NCI-H526 (cell line): ENCODE results near the gene WDR93.
A peak's percentile ranks its signal among the peaks of the same experiment; 100 is the strongest.

ENCODE experiments used
- DNase-seq, 2 experiments: peaks; one replicate each; lab custom pipeline; 2025; lab: John Stamatoyannopoulos, UW

WDR93 gene

DNA sequence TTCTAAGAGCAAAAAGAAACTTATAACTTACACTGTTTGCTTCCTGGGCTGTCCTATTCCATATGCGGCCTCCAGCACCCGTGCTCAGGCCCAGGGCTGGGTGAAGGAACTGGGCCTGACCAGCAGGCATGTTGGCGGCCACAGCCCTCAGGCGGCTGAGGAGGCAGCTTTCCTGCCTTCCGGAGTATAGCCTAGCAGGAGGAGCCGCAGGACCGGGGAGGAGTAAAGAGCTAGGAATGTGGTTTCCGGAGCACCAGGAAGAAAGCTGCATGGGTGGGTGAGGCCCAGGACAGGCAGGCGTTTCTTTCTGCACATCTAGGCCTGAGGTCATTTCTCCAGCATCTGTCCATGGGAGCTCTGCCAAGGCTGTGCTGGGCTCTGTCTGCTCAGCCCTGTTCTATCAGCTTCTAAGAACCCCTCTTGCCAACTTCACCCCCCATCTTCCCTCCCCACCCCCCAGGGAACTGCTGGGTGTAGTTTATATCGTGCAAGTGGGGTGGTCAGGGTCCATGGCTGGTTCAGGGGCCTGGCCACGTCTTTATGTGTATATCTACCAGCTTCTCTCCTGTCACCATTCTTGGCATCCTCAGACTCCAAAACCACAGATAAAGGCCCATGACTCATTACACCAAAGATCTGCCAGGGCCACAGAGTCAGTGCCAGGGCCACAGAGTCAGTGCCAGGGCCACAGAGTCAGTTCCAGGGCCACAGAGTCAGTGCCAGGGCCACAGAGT lies 27.6 kb upstream of the WDR93 start:
- no peak for DNase-seq

DNA sequence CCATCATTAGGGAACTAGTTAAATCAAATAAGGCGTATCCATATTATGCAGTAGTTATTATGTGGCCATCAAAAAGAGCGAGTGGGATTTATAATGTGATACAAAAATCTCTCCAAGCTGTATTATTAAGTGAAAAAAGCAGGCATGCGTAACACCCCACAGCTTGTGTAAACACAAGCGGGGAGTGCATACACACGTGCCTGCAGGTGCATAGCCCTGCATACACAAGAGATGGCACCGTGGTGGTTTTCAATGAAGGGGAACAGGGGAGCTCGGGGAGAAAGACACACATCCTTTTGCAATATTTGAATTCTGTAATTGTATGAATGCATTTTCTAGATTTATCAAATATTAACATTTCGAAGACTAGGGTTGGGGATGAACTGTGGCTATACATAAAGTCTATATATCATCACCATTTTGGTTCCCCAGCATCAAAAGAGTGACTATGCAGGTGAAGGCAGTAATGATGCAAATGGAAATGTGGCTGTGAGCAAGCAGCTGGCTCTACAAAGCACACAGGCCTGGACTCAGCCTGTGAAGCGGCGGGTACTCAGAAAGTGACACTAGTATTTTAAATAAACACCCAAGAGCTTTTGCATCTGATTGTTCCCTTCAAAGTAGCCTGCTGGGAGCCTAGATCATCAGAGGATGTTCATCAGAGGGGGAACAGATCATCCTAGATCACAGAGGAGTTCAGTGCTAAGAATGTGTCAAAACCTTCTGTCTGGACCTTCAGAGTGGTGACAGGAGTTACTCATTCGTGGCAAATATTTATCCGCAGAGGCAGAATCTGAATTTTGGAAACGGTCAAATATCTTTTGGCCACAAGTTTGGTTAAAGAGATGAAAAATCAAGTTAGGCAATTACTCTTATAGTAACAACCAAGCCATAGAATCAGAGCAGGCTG lies 25.9 kb upstream of the WDR93 start:
- DNase-seq = peak; percentile 77 to 84

DNA sequence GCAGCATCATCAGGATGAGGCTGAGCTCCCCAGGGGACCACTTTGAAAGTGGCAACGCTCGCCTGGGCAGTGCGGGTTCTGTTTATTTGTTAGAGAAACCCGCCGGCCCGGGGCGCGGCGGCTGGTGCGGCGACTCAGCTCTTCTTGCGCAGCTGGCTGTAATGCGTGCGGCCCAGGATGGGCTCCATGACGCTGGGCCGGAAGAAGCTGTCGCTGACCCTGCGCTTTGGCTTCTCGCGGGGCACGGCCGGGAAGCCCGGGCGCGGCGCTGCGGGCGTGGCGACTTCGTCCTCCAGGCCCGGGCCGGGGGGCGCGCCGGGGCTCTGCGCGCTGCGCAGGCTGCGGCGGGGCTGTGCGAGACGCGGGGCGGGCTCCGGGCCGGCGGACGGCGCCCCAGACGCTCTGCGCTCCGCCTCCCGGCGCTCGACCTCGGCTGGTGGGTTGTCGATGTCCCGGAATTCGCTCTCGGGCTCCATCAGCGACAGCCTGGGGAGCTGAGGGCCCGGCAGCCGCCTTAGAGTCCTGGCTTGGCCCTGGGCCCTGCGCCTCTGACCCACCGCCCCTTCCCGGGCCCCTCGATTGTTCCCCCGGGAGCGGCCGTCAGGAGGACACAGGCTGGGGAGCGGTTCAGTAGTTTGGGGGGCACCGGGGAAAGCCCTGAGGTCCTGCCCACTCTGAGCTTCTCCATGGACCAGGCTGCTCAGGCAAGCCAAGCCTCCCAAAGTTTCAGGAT lies 25.0 kb upstream of the WDR93 start:
- peak in 1 of 2 experiments; percentile 67 for DNase-seq

DNA sequence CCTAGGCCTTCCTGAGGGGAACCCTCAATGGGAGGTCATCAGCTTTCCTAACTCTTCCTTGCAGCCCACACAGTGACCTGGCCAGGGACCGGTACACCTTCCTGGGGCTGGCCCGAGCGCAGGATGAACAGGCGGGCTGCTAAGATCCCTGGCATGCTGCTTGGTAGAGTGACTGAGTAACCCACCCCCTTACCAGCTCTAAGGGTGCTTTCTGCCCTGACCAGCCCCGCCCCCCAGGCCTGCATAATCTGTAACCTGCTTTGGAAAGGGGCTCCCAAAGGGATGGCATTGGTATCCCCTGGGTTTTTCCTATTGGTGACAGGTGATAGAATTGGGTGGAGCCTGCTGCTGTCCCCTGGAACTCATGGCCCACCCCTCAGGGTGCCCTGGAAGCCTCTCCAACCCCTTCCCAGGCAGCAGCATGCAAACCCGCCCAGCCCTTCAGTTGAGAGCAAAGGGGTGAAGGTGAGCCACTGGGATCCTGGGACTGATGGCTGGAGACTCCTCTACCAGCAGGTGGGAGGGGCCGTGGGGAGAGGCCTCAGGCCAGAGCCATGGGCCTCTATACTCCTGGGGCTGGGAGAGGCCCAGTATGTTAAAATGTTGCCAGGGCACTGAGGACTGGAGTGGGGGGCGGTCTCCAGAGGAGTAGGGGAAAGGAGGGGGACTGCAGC lies 24.3 kb upstream of the WDR93 start:
- peak in 1 of 2 experiments; percentile 18 for DNase-seq

DNA sequence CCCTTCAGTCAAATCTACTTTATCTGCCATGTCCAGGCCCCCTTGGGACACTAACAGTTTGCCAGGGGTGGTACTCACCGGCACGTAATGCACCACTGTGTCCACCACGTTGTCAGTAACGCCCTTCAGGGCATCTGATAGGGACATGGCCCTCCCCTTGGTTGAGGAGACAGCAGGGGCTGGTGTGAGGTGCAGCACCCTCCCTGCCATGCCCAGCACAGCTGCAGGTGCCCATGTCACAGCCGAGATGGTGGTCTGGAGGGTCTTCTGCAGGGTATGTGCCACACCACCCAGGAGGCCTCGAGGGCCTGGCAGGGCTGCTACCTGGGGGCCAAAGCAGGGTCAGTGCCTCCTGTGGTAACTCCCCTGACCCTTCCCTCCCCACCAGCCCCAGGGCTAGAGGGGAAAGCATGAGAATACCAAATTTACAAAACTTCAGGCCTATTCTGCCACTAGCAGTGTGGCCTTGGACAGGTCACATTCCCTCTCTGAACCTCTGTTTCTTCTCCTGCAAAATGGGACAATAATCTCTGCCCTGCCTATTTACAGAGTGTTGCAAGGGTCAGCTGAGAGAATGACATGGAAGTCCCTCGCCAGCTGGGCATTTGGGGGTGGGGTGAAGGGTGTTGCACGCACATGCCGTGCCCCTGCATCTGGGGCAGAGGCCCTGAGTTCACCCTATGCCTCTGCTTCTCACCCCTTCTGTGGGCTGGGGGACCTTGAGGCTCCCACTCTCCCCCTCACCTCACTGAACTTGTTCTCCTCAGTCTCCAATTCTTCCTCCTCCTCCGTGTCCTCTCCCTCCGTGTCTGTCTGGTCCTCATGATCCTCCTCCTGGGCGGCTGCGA lies 23.5 kb upstream of the WDR93 start:
- no peak for DNase-seq

DNA sequence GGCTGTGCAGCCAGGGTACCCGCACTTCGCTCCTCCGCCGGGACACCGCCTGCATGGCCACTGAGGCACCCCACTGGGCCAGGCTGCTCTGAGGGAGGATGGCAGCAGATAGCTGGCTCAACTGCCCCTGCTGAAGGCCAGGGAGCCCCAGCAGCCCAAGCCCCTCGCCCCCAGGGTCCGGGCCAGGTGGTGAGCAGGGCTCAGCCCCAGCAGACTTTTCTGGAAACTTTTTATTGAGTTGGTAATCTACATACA lies 23.0 kb upstream of the WDR93 start:
- DNase-seq = no peak

DNA sequence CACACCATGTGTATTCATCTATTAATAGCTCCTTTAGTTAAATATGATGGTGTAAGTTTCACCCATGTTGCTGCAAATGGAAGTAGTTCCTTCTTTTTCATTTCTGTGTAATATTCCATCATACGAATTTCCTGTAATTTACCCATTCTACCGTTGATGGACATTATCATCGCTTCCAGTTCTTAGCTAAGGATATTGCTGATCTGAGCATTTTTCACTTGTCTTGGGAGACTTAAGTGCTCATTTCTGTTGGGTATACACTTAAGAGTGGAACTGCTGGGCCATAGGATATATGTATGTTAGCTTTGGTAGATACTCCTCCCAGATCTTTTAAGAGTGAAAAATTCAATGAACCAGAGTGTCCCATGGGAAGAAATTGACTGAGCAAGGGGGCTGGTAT lies 22.4 kb upstream of the WDR93 start:
- no peak for DNase-seq

DNA sequence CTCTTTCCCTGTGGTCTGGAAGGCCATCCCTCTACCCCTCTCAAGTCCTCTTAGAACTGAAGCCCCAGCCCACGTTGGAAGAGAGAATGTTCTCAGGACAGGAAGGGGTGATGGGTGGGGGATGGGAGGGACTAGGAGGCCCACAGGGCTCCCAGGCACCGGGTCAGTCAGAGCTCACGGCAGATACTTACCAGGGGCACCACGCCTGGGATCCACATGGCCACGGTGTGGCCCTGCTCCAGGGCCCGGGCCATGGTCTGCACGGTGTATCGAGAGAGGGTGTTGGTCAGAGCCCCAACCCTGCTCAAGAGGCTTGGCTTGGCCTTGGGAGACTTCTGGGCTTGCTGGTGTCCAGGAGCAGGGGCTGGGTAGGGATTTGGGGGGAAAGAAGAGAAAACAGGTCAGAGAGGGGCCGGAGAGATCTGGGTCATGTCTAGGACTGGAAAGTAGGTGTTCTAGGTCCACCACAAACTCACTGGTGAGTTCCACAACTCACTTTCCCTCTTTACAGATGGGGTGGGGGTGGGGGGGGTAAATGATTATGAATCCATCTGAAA lies 21.2 kb upstream of the WDR93 start:
- no peak for DNase-seq

DNA sequence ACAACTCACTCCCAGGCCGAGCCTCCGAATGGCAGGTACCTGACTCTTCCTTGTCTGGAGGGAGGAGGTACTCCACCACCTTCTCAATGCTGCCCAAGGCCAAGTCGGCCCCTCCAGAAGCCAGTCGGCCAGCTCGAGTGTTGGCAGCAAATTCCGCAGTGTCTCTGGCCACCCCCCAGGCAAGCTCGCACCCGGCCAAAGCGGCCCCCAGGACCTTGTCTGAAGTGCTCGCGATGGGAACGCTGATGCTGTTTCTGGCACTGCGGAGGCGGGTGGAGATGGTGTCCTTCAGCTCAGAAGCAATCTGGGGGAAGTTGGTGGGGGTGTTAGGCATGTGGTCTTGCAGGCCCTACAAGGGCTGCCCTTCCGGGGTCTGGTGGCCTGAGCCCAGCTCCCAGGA lies 20.7 kb upstream of the WDR93 start:
- DNase-seq = no peak

DNA sequence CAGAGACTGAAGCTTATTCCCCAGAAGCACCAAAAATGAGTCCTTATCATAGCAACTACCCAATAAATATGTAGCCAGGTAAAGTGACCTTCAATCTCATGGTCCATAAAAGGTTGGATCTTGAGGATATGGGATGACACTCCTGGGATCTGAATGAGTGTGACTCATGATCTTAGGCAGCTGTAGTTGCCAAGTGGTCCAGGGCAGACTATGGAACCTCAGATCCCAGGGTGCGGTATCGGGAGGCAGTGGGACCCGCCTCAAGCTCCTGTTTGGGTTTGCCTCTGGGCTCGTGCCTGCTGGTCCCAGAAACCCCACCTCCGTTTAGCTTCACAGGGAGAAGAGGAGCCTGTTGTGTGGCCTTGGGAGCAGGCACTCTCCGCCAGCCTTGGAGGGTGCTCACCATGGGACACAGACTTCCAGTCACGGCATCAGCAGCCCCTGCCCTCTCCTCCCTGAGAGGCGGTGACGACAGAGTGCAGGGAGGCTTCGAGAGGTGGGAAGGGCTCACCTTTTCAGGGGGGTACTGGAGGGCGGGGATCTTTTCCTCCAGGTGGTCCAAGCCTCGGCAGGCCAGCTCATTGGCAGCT lies 19.5 kb upstream of the WDR93 start:
- no peak for DNase-seq

DNA sequence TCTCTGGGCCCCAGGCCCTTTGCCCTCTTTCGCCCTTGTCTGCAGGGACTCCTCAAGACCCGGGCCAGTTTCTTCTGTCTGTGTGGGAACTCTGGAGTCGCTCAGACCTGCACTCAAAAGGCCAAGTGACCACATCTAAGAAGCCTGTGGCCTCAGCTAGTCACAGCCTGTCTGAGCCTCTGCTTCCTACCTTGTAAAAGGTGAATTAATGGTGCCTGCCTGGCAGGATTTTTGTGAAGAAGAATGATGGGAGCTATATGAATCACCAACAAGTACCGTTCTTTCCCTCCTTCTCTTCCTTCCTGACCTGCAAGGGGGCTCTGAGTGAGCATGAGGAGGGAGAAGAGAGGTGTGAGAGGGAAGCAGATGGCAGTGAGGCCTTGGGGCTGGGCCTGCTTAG lies 18.9 kb upstream of the WDR93 start:
- no peak for DNase-seq

DNA sequence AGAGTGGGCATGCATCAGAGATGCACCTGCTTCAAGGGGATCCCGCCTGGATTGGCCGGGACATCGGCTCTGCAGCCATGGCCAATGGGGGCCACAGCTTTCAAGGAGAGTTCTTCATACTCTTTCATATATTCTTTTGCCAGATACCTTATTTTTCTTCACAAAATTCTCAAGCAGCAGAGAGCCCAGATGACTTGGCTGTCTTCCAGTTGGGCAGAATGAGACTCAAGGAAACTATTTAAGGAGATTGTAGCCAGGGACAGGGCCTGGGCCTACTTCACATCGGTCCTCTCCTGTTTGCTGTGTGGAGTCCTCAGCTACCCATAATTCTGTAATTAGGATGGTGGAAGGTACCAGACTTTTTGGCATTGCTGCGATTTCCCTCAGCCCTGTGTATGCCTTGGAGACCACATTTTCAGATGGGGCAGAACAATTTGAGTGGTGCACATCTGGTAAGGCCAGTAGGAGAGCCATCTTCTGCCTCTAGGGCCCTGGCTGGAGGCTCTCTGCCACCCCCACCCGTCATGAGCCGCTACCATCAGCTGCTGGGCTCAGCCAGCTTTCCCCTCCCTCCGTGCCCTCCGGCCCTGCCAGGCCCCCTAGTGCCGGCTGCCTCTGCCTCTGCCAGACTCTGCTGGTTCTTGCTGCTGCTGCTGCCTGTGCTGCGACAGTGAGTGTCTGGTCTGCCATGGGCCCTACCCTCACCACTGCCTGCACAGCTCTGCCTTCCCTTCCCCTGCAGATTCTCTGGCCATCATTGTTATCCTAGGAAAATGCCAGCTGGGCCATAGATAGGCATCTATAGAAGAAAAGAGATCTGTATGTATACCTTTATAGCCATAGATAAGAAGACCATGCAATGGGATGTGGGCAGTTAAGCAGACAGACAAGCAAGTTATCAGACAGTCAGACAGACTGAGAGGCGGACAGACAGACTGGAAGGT lies 18.1 kb upstream of the WDR93 start:
- DNase-seq = no peak

DNA sequence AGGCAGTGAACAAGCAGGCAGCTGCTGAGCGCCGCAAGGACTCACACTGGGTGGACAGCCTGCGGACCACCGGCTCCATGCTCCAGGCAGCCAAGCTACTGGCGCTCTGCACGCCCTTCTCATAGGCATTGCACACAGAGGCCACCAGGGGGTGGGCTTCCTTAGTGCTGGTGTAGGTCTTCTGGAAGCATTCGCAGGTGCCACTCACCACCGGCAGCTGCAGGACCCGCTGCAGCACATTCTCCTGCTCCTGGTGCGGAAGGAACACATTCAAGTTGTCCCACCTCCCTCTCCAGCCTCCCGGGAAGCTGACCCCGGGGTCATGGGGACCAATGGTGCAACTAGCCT lies 17.5 kb upstream of the WDR93 start:
- peak; percentile 4 to 66 for DNase-seq

DNA sequence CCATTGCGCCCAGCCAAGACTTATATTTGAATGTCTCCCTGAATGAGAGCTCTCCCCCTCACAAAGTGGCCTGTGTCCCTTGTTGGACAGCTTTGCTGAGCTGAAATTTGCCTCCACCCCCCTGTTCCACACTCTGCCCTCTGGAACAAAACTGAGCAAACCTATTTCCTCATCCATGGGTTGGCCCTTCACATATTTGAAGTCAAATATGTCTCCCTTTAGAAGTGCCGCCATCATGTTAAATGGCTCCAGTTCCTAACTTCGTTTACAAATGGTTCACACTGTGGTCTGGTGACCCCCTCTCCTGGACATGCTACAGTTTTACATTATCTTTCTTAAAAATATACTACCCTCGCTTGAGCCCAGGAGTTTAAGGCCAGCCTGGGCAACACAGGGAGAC lies 16.1 kb upstream of the WDR93 start:
- DNase-seq = no peak

DNA sequence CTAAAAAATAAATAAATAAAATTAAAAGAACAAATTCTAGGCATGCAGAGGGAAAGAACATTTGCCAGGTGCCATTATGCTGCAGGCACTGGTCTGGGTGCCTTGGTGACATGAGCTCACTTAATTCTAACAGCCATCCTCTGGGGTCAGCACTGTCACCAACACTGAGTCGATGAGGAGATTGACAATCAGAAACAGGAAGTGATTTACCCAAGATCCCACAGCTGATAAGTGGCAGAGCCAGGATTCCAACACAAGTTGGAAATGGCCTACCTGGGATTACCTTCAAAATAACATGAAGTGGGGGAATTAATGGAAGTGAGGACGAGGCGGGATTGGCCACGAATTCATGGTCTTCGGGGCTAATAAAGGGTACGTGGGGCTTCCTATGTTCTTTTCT lies 15.0 kb upstream of the WDR93 start:
- no peak for DNase-seq

DNA sequence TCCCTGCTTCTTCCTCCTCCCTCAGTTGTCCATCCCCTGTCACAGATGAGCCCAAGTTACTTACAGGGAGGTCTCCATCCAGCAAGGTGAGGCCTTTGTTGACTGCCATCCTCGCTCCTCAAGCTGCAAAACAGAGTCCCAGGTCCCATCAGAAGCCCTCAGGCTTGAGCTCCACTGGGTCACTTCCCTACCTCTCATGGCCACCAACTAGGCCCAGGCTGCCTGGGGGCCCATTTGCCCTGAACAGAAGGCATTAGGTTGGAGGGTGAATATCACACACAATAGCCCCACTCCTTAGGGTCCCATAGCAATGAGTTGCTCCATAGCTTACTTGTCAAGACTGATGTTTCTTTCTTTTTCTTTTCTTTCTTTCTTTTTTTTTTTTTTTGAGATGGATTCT lies 13.2 kb upstream of the WDR93 start:
- no peak for DNase-seq

DNA sequence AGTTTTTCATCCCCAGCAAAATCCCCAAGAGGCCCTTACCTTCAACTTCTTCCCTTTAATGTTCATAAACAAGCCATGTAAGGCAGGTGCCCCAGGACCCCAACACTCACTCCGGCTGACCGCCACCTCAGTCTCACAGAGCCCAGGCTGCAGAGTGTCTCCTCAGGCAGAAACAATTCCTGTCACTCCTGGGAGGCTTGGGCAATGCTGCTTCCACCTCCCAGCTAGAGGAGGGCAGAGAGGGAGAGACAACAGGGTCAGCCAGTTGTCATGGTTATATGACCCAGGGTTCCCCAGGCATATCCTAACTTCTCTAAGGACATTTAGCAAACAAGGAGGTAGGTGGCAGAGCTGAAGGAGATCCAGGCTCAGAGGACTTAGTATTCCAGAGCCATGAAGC lies 11.4 kb upstream of the WDR93 start, which contains the start of gene PLIN1:
PLIN1 (minus strand) TSS at position 156 of the 400 bp plus-strand sequence. CDS start 1,878 bp downstream, outside the sequence.
- DNase-seq = no peak

DNA sequence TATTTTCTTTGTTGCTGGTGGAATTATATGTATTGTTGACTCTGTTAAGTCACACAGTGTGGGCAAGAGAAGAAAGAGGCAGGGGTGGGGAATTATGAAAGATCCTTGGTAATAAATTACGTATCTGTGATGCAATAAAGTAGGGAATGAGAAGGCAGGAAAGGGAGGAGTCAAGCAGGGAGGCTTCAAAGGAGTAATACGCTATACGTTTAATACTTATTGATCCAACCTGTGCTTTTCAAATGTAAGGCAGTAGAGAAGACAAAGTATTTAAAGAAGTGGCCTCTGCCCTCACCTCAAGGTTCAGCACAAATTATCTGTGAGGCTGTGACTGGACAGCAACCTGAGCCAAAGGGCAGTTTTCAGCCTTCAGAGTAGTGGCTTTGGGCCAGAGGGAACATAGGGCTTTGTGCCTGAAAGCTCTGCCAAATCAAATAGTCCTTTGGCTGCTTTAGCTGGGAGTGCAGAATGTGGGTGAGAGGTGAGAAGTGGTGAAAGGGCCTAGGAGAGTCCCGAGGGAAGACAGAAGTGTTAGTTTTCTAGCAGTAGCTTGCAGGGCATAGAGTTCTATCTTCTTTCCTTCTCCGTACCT lies 10.2 kb upstream of the WDR93 start:
- no peak for DNase-seq

DNA sequence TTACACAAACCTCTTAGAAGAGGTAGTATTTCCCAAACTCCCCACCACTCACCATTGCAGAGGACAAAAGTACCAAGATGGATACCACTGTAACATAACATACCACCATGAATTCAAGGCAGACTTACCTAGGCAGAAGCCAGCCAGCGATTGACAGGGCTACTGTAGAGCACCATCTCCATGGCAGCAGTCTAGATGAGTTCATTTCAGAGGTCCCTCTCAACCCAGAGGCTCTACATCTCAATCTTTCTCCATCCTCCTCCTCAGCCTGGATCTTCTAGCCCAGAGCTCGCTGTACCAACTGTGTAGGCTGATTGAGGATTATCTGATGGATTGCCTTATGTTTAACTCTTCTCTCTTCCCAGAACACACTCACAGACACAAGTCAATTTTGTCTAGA lies 9.5 kb upstream of the WDR93 start:
- no peak for DNase-seq
